Gastrocnemius medialis (tissue), 4 donors: ENCODE results near the gene GPR176.

Source experiments
- POLR2A ChIP-seq, 2 donors: fragments of 450-650 bp; IDR thresholded peaks; one replicate each; pipeline ENCODE4 v1.6.1; 2017; ENCODE audit warnings: antibody characterized with exemption in 2 of 2, mild to moderate bottlenecking in 2 of 2, moderate library complexity in 2 of 2
- TF ChIP-seq, protein P1 (sequence below), 5 experiments: fragments of 450-650 bp in 3 of 5; fragments of 200-600 bp in 2 of 5; sonication (generic) in 2 of 5; IDR thresholded peaks in 4 of 5; conservative IDR thresholded peaks in 1 of 5; 1 replicate in 4 of 5; 2 replicates in 1 of 5; pipeline ENCODE4 v1.5.1; 2016 to 2019; ENCODE audit warnings: antibody characterized with exemption in 5 of 5, mild to moderate bottlenecking in 3 of 5, moderate library complexity in 3 of 5

DNA sequence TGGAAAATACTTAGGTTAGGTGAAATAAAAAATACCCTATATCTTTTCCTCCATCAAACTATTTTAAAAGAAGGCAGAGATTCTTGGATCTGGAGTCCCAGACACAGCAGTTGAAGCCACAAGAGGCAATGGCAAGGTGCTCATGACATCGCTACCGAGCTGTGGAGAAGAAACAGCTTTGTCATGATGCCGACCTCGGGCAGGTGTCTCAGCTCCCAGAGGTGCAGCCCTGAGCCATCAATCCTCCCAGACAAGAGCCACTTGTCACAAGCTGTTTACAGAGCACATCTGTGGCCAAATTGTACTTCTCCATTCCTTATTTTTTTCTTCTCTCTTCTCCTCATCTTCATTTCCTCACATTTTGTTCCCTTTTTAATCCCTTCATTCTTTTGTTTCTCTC, 50.8 kb downstream of the GPR176 start:
- TF ChIP-seq, protein P1, sequence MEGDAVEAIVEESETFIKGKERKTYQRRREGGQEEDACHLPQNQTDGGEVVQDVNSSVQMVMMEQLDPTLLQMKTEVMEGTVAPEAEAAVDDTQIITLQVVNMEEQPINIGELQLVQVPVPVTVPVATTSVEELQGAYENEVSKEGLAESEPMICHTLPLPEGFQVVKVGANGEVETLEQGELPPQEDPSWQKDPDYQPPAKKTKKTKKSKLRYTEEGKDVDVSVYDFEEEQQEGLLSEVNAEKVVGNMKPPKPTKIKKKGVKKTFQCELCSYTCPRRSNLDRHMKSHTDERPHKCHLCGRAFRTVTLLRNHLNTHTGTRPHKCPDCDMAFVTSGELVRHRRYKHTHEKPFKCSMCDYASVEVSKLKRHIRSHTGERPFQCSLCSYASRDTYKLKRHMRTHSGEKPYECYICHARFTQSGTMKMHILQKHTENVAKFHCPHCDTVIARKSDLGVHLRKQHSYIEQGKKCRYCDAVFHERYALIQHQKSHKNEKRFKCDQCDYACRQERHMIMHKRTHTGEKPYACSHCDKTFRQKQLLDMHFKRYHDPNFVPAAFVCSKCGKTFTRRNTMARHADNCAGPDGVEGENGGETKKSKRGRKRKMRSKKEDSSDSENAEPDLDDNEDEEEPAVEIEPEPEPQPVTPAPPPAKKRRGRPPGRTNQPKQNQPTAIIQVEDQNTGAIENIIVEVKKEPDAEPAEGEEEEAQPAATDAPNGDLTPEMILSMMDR (IDR thresholded peaks at IDR 0.05 in 4 of 5, conservative IDR thresholded peaks at IDR 0.05 in 1 of 5), result no peak
- no peak for TF ChIP-seq POLR2A (IDR thresholded peaks at IDR 0.05)
